ENCODE measurements around the gene TOP3A. TPM values are rescaled to one million over a fixed set of nuclear protein-coding genes. Genes with fewer than 3 reads are reported as not detected.

The TOP3A gene, protein sequence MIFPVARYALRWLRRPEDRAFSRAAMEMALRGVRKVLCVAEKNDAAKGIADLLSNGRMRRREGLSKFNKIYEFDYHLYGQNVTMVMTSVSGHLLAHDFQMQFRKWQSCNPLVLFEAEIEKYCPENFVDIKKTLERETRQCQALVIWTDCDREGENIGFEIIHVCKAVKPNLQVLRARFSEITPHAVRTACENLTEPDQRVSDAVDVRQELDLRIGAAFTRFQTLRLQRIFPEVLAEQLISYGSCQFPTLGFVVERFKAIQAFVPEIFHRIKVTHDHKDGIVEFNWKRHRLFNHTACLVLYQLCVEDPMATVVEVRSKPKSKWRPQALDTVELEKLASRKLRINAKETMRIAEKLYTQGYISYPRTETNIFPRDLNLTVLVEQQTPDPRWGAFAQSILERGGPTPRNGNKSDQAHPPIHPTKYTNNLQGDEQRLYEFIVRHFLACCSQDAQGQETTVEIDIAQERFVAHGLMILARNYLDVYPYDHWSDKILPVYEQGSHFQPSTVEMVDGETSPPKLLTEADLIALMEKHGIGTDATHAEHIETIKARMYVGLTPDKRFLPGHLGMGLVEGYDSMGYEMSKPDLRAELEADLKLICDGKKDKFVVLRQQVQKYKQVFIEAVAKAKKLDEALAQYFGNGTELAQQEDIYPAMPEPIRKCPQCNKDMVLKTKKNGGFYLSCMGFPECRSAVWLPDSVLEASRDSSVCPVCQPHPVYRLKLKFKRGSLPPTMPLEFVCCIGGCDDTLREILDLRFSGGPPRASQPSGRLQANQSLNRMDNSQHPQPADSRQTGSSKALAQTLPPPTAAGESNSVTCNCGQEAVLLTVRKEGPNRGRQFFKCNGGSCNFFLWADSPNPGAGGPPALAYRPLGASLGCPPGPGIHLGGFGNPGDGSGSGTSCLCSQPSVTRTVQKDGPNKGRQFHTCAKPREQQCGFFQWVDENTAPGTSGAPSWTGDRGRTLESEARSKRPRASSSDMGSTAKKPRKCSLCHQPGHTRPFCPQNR
- 10 to 100 TPM; 27.2 to 45.4 TPM for total RNA-seq

DNA sequence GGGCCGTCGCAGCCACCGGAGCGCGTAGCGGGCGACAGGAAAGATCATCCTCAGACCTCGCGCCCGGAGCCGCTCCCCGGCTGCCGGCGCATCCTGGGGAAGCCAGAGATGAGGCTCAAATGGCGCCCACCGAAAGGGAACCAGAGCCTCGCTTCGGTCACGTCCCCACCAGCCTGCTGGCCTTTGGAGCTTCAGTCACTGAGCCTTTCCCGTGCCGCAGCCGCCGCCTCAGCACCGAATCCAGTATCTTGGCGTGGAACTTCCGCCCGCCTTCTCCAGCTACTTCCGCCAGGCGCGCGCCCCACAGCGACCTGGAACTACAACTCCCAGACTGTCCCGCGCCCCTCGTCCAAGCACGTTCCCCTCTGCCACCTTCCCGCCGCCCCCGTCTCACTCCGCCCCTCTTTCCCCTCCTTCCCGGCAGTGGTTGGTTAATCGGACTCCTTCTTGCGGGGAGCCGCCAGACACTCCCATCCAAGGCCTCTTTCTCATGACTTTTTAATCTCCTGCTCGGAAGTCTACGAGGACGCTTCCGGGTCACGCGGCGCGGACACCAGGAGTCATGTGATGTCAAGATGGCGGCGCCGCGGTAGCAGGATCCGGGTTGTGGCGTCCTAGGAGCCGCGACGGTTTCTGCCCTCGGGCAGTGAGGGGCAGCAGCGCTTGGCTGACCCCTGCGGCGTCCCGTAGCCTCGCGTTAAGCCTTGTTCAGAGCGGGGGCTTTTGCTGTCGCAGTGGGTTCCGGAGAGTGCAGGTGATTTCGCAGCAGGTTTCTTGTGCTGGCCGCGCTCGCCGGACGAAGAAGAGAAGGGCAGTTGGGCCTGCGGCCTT is at the start of gene TOP3A, which contains the start of gene SMCR8:
Gene TOP3A (minus strand): TSS at position 264 of the 831 bp plus-strand sequence. CDS start 216 bp downstream, at position 48.
Gene SMCR8 (plus strand): TSS at position 563 of the 831 bp plus-strand sequence. CDS start 497 bp downstream, outside the sequence.
- Histone ChIP-seq H3K27me3 (no peaks in the 10 kb centered on the region), H3K27ac (peak within 1 kb of the TSS; percentile 89), H3K4me1 (peaks cover 48% of the 10 kb centered on the region), H3K9me3 (no peaks in the 10 kb centered on the region), H3K4me3 (peak within 1 kb of the TSS; percentile 89), H3K9ac (ENCODE audit: low read depth in 2 of 2, low read length in 2 of 2) (peak within 1 kb of the TSS; percentile 82 to 96), H3K36me3 (peaks cover 3% of the 10 kb centered on the region)
- TF ChIP-seq, protein P1, sequence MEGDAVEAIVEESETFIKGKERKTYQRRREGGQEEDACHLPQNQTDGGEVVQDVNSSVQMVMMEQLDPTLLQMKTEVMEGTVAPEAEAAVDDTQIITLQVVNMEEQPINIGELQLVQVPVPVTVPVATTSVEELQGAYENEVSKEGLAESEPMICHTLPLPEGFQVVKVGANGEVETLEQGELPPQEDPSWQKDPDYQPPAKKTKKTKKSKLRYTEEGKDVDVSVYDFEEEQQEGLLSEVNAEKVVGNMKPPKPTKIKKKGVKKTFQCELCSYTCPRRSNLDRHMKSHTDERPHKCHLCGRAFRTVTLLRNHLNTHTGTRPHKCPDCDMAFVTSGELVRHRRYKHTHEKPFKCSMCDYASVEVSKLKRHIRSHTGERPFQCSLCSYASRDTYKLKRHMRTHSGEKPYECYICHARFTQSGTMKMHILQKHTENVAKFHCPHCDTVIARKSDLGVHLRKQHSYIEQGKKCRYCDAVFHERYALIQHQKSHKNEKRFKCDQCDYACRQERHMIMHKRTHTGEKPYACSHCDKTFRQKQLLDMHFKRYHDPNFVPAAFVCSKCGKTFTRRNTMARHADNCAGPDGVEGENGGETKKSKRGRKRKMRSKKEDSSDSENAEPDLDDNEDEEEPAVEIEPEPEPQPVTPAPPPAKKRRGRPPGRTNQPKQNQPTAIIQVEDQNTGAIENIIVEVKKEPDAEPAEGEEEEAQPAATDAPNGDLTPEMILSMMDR (IDR thresholded peaks at IDR 0.05) = no peak
- peak; percentile 99 for DNase-seq
- intact Hi-C loops (cut with DNase I) = loop anchor here (5.0 kb wide), 1 partner anchor 68 kb away; no protein-coding TSS in a partner anchor

DNA sequence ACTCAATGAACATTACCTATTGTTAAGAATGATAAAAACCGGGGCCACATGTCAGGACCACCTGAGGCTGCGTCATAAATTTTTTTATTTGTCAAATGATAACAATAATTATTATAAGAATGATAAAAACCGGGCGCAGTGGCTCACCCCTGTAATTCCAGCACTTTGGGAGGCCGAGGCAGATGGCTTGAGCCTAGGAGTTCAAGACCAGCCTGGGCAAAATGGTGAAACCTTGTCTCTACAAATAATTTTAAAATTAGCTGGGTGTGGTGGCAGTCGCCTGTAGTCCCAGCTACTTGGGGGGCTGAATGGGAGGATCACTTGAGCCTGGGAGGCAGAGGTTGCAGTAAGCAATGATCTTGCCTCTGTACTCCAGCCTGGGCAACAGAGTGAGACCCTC is 49.4 kb upstream of the TOP3A start:
- Histone ChIP-seq H3K9me3 (no peaks in the 10 kb centered on the region), H3K4me1 (no peaks in the 10 kb centered on the region), H3K36me3 (no peaks in the 10 kb centered on the region), H3K4me3 (no peak overlapping the region), H3K27me3 (no peaks in the 10 kb centered on the region), H3K9ac (ENCODE audit: low read depth in 2 of 2, low read length in 2 of 2) (no peak overlapping the region), H3K27ac (no peak overlapping the region)
- TF ChIP-seq, protein P1 (IDR thresholded peaks at IDR 0.05) = no peak
- intact Hi-C loops (cut with DNase I) = no loop called here
- no peak for DNase-seq

GRCh38 chr17:18363101-18364049 is 48.6 kb upstream of the TOP3A start, which contains the start of gene SHMT1:
Gene SHMT1 (minus strand): TSS chr17:18363550. CDS start chr17:18355981, 7,569 bp downstream.
- Histone ChIP-seq H3K27me3 (no peaks in the 10 kb centered on the region), H3K4me3 (peak within 1 kb of the TSS; percentile 91), H3K27ac (peak within 1 kb of the TSS; percentile 38), H3K4me1 (no peaks in the 10 kb centered on the region), H3K9me3 (no peaks in the 10 kb centered on the region), H3K36me3 (no peaks in the 10 kb centered on the region), H3K9ac (ENCODE audit: low read depth in 2 of 2, low read length in 2 of 2) (peak within 1 kb of the TSS; percentile 75 to 84)
- TF ChIP-seq, protein P1 (IDR thresholded peaks at IDR 0.05) = no peak
- intact Hi-C loops (cut with DNase I) = no loop called here
- DNase-seq = peak; percentile 96

DNA sequence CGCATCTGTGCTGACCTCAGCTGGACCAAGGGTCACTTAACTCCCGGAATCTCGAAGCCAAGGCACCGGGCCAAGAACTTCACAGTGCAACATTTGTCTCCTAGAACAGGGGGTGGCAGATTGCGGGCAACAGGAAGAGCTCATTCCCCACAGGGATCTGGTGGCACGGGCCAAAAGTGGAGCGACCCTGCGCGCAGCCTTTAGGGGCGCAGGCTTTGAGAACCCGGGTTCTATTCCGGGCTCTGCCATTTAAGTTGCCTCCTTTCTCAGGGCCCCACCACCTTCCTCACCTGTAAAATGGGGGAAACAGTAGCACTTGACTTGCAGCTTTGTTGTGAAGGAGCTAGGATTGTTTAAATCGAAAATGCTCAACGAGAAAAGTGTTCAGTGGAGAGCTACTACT is 47.9 kb upstream of the TOP3A start:
- H3K27ac ChIP-seq = peak overlapping the region; percentile 38
- no peaks in the 10 kb centered on the region for H3K4me1 ChIP-seq
- peak; percentile 78 for DNase-seq
- no peaks in the 10 kb centered on the region for H3K27me3 ChIP-seq
- intact Hi-C loops (cut with DNase I) = no loop called here
- H3K4me3 ChIP-seq = peak overlapping the region; percentile 91
- H3K36me3 ChIP-seq = no peaks in the 10 kb centered on the region
- TF ChIP-seq, protein P1 (IDR thresholded peaks at IDR 0.05) = no peak
- no peaks in the 10 kb centered on the region for H3K9me3 ChIP-seq
- H3K9ac ChIP-seq (ENCODE audit: low read depth in 2 of 2, low read length in 2 of 2) = peak overlapping the region; percentile 75 to 84
